H1 (cell line): ENCODE measurements around the gene ARHGEF4. TPM values are rescaled to one million over a fixed set of nuclear protein-coding genes. Genes with fewer than 3 reads are reported as not detected.

ENCODE experiments used
- CTCF ChIA-PET: fragments of 300-600 bp; sonication (Branson Sonifier 250); formaldehyde crosslinking; loops from one replicate; lab custom pipeline; 2021; ENCODE audit not compliant: partially characterized antibody; lab: Charles Lee
- POLR2A ChIA-PET: fragments of 300-600 bp; sonication (Branson Sonifier 250); formaldehyde crosslinking; loops from one replicate; lab custom pipeline; 2021; ENCODE audit warnings: inconsistent platforms; ENCODE audit not compliant: partially characterized antibody; lab: Charles Lee
- DNase-seq, 2 experiments: peaks; one replicate each; pipeline versions ENCODE4 v3.0.0 to v3.0.0-alpha.2; 2010 to 2022; ENCODE audit warnings: low spot score in 2 of 2, low read depth in 1 of 2, mixed read lengths in 1 of 2
- FAIRE-seq: peaks from 2 replicates; lab custom pipeline; 2011; peaks lifted over from hg19 to GRCh38; lab: Jason Lieb, UNC
- H2AFZ ChIP-seq: 2 replicates; pipeline ENCODE4 v1.8.1; 2012; ENCODE audit warnings: low read length, inconsistent platforms
- H2AK5ac ChIP-seq: 2 replicates; pipeline ENCODE4 v1.6.1; 2013; ENCODE audit warnings: low read depth, low read length
- H2BK120ac ChIP-seq: replicated peaks from 2 replicates; pipeline ENCODE3; 2013; ENCODE audit warnings: low read depth, low read length, inconsistent platforms
- H2BK12ac ChIP-seq: 2 replicates; pipeline ENCODE4 v1.6.1; 2013; ENCODE audit warnings: low read depth, low read length
- H2BK15ac ChIP-seq: 2 replicates; pipeline ENCODE4 v1.6.1; 2013; ENCODE audit warnings: low read length
- H2BK20ac ChIP-seq: 2 replicates; pipeline ENCODE4 v1.6.1; 2013; ENCODE audit warnings: low read length
- H2BK5ac ChIP-seq: 2 replicates; pipeline ENCODE4 v1.6.1; 2013; ENCODE audit warnings: low read depth, low read length
- H3K14ac ChIP-seq: 2 replicates; pipeline ENCODE4 v1.6.1; 2013; ENCODE audit warnings: inconsistent platforms; ENCODE audit not compliant: insufficient read length
- H3K18ac ChIP-seq: 2 replicates; pipeline ENCODE4 v1.6.1; 2013; ENCODE audit warnings: low read length; ENCODE audit errors: extremely low read depth
- H3K23ac ChIP-seq: 2 replicates; pipeline ENCODE4 v1.6.1; 2013; ENCODE audit warnings: inconsistent platforms; ENCODE audit not compliant: insufficient read length
- H3K23me2 ChIP-seq: 2 replicates; pipeline ENCODE4 v1.6.1; 2013; ENCODE audit warnings: low read depth, low read length
- H3K27ac ChIP-seq: 2 replicates; pipeline ENCODE4 v1.6.1; 2011; ENCODE audit warnings: low read depth, low read length, inconsistent platforms
- H3K27me3 ChIP-seq, 4 experiments: replicated peaks in 1 of 4; 1 replicate in 1 of 4; 2 replicates in 3 of 4; pipeline versions ENCODE4 v1.6.1 to v1.8.1; 2011 to 2013; ENCODE audit warnings: low read length in 3 of 4, mild to moderate bottlenecking in 3 of 4, inconsistent platforms in 2 of 4, mixed read lengths in 2 of 4, moderate library complexity in 1 of 4; ENCODE audit not compliant: control insufficient read depth in 3 of 4, insufficient read depth in 3 of 4; ENCODE audit errors: extremely low read depth in 1 of 4
- H3K36me3 ChIP-seq, 4 experiments: 2 replicates each; pipeline versions ENCODE4 v1.6.1 to v1.8.1; 2011 to 2013; ENCODE audit warnings: mild to moderate bottlenecking in 4 of 4, low read length in 3 of 4, moderate library complexity in 2 of 4, control low read depth in 1 of 4, inconsistent platforms in 1 of 4; ENCODE audit not compliant: insufficient read depth in 4 of 4, control insufficient read depth in 2 of 4
- H3K4ac ChIP-seq: replicated peaks from 2 replicates; pipeline ENCODE3; 2013; ENCODE audit warnings: low read length, low read depth, mixed read lengths, inconsistent platforms; ENCODE audit not compliant: insufficient read length
- H3K4me1 ChIP-seq, 4 experiments: replicated peaks in 1 of 4; 1 replicate in 1 of 4; 2 replicates in 3 of 4; pipeline versions ENCODE4 v1.6.1 to v1.8.1; 2011 to 2013; ENCODE audit warnings: low read length in 3 of 4, inconsistent platforms in 2 of 4, mixed read lengths in 1 of 4; ENCODE audit not compliant: insufficient read depth in 4 of 4, control insufficient read depth in 3 of 4
- H3K4me2 ChIP-seq, 2 experiments: 2 replicates each; pipeline versions ENCODE4 v1.6.1 to v1.8.1; 2011 to 2013; ENCODE audit warnings: low read depth in 2 of 2, low read length in 2 of 2, control low read depth in 1 of 2, inconsistent platforms in 1 of 2, mild to moderate bottlenecking in 1 of 2; ENCODE audit not compliant: insufficient read depth in 1 of 2
- H3K4me3 ChIP-seq, 4 experiments: fragments of 200-600, 300-600 bp in 1 of 4; sonication (generic), shearing (Covaris generic), sonication (Bioruptor Twin) in 1 of 4; 2 replicates each; pipeline versions ENCODE4 v1.5.1 to v1.8.1; 2011 to 2016; ENCODE audit warnings: low read length in 4 of 4, low read depth in 3 of 4, control low read depth in 2 of 4, inconsistent platforms in 2 of 4, mild to moderate bottlenecking in 2 of 4, mixed read lengths in 1 of 4, moderate library complexity in 1 of 4; ENCODE audit not compliant: insufficient read depth in 2 of 4; ENCODE audit errors: extremely low read depth in 1 of 4
- H3K56ac ChIP-seq: replicated peaks from 2 replicates; pipeline ENCODE3; 2013; ENCODE audit warnings: low read depth, mild to moderate bottlenecking, mixed read lengths, low read length, inconsistent platforms; ENCODE audit not compliant: insufficient read length
- H3K79me1 ChIP-seq: 2 replicates; pipeline ENCODE4 v1.6.1; 2013; ENCODE audit warnings: low read depth, low read length, control low read depth
- H3K79me2 ChIP-seq, 2 experiments: 2 replicates each; pipeline versions ENCODE4 v1.6.1 to v1.8.1; 2012 to 2013; ENCODE audit warnings: low read length in 2 of 2, mild to moderate bottlenecking in 2 of 2, inconsistent platforms in 1 of 2; ENCODE audit not compliant: insufficient read depth in 2 of 2, control insufficient read depth in 1 of 2
- H3K9ac ChIP-seq, 4 experiments: replicated peaks in 1 of 4; 1 replicate in 1 of 4; 2 replicates in 3 of 4; pipeline versions ENCODE4 v1.6.1 to v1.8.1; 2011 to 2013; ENCODE audit warnings: low read depth in 3 of 4, low read length in 3 of 4, control low read depth in 2 of 4, mild to moderate bottlenecking in 2 of 4, moderate library complexity in 2 of 4, inconsistent platforms in 1 of 4; ENCODE audit errors: extremely low read depth in 1 of 4
- H3K9me3 ChIP-seq, 2 experiments: 2 replicates each; pipeline versions ENCODE4 v1.6.1 to v1.8.1; 2012 to 2013; ENCODE audit warnings: mild to moderate bottlenecking in 2 of 2, moderate library complexity in 2 of 2, control low read depth in 1 of 2, inconsistent platforms in 1 of 2, low read depth in 1 of 2, low read length in 1 of 2, mixed read lengths in 1 of 2; ENCODE audit not compliant: insufficient read depth in 2 of 2
- H4K20me1 ChIP-seq, 2 experiments: replicated peaks in 1 of 2; 2 replicates each; pipeline versions ENCODE3 to v1.8.1; 2011 to 2013; ENCODE audit warnings: inconsistent platforms in 2 of 2, low read length in 2 of 2, mild to moderate bottlenecking in 1 of 2; ENCODE audit not compliant: insufficient read depth in 2 of 2, control insufficient read depth in 1 of 2
- H4K5ac ChIP-seq: 2 replicates; pipeline ENCODE4 v1.6.1; 2013; ENCODE audit warnings: low read length, low read depth, mixed read lengths, inconsistent platforms; ENCODE audit not compliant: insufficient read length
- H4K8ac ChIP-seq: 2 replicates; pipeline ENCODE4 v1.8.0; 2013; ENCODE audit warnings: mild to moderate bottlenecking, moderate library complexity, low read length, inconsistent platforms; ENCODE audit not compliant: insufficient read depth; ENCODE audit errors: extremely low read depth
- H4K91ac ChIP-seq: replicated peaks from 2 replicates; pipeline ENCODE3; 2013; ENCODE audit warnings: low read length, mixed read lengths, inconsistent platforms; ENCODE audit not compliant: insufficient read length
- ASH2L ChIP-seq: fragments of 200-600, 300-600 bp; sonication (generic); IDR thresholded peaks from one replicate; pipeline ENCODE4 v1.7.1; 2017; ENCODE audit warnings: low read length
- BRCA1 ChIP-seq: IDR thresholded peaks from 2 replicates; pipeline ENCODE4 v1.6.1; 2012; ENCODE audit warnings: low read depth, low read length, improper control_type of control experiment
- E2F6 ChIP-seq: IDR thresholded peaks from 2 replicates; pipeline ENCODE4 v1.6.1; 2012; ENCODE audit warnings: inconsistent platforms
- EP300 ChIP-seq, 2 experiments: IDR thresholded peaks; 1 replicate in 1 of 2; 2 replicates in 1 of 2; pipeline ENCODE4 v1.6.1; 2011 to 2012; ENCODE audit warnings: low read depth in 2 of 2, low read length in 2 of 2, mild to moderate bottlenecking in 2 of 2, borderline replicate concordance in 1 of 2, inconsistent platforms in 1 of 2, moderate library complexity in 1 of 2
- KDM4A ChIP-seq: IDR thresholded peaks from one replicate; pipeline ENCODE4 v1.7.1; 2012; ENCODE audit warnings: low read depth, mild to moderate bottlenecking, moderate library complexity, low read length, inconsistent platforms; ENCODE audit not compliant: severe bottlenecking
- RNF2 ChIP-seq: fragments of 200-900, 300-1000 bp; sonication (generic); IDR thresholded peaks from 2 replicates; pipeline ENCODE4 v1.7.1; 2016; ENCODE audit warnings: borderline replicate concordance, low read depth, mild to moderate bottlenecking, antibody characterized with exemption, low read length; ENCODE audit not compliant: poor library complexity, severe bottlenecking; ENCODE audit errors: missing control alignments
- SP4 ChIP-seq: IDR thresholded peaks from 2 replicates; pipeline ENCODE4 v1.6.1; 2012; ENCODE audit warnings: low read length, inconsistent platforms
- TAF1 ChIP-seq: IDR thresholded peaks from 2 replicates; pipeline ENCODE4 v1.6.1; 2011; ENCODE audit warnings: mild to moderate bottlenecking, low read depth, low read length
- TAF7 ChIP-seq: optimal IDR thresholded peaks from 2 replicates; pipeline ENCODE3; 2011; ENCODE audit warnings: low read depth, mild to moderate bottlenecking, inconsistent platforms, low read length, moderate library complexity, borderline replicate concordance
- TEAD4 ChIP-seq: IDR thresholded peaks from 2 replicates; pipeline ENCODE4 v1.6.1; 2012; ENCODE audit warnings: low read depth, low read length, inconsistent platforms, mixed read lengths
- YY1 ChIP-seq: IDR thresholded peaks from 2 replicates; pipeline ENCODE4 v1.6.1; 2011; ENCODE audit warnings: low read depth, mild to moderate bottlenecking, low read length
- WGBS, 2 experiments: shearing (Covaris generic) in 1 of 2; methylation state at CpG; one replicate each; pipeline versions ENCODE4 v1.1.6 to v1.1.7; 2013 to 2015; ENCODE audit warnings: low lambda C conversion rate in 2 of 2, mixed read lengths in 2 of 2, inconsistent platforms in 1 of 2, low coverage in 1 of 2, missing lambda C conversion rate in 1 of 2; ENCODE audit not compliant: insufficient replicate concordance in 2 of 2, insufficient coverage in 1 of 2, insufficient read length in 1 of 2; ENCODE audit errors: extremely low coverage in 1 of 2, missing lambda C conversion rate in 1 of 2; 5-methylcytosine and 5-hydroxymethylcytosine counted together
- polyA plus RNA-seq, 7 experiments: library from polyadenylated mRNA; depleted of rRNA in 3 of 7; stranded (reverse) in 5 of 7; unstranded in 2 of 7; fragments of >200 nt in 5 of 7; fragments of 200-250 nt in 2 of 7; gene quantifications; 1 replicate in 5 of 7; 2 replicates in 1 of 7; 4 replicates in 1 of 7; pipeline versions ENCODE4 v1.2.1 to v1.2.3, GENCODE V29; 2011 to 2013; ENCODE audit warnings: missing spikeins in 2 of 7, mixed read lengths in 2 of 7
- total RNA-seq: library from RNA; stranded (reverse); fragmentation: NEBNext Ultra II Directional; extraction: Animal tissue kit (Norgen Biotek cat#: 25700); gene quantifications from 2 replicates; pipeline ENCODE4 v1.2.1, GENCODE V29; 2021

Gene ARHGEF4
- total and polyA plus RNA-seq, 2 of the 8 experiments (the other 6 are each of a cell fraction or from before 2014, with no cell fraction given), result 10.6 to 14.6 TPM

- peak overlapping the region; percentile 74; the same call in 1 of the 2 replicates for H4K8ac ChIP-seq
- H3K18ac ChIP-seq, result no peak overlapping the region
- no peak overlapping the region for H4K5ac ChIP-seq
- peak overlapping the region; percentile 52 for H4K91ac ChIP-seq
- H3K9ac ChIP-seq, result no peak overlapping the region
- peak overlapping the region; percentile 86; the same call in 1 of the 2 replicates for H2AK5ac ChIP-seq
- peak overlapping the region; percentile 80 for H3K56ac ChIP-seq
- H3K4me3 ChIP-seq, result no peak overlapping the region
- CTCF ChIA-PET, result interaction anchor here (0.7 to 1.6 kb wide), 3 partner anchors 9 to 21 kb away, joined by 3 to 7 read pairs (median 3); no protein-coding TSS in a partner anchor
- no peak overlapping the region for H3K4me2 ChIP-seq
- peak overlapping the region; percentile 69 for H3K14ac ChIP-seq
- H3K36me3 ChIP-seq, result no peaks in the 10 kb centered on the region
- H3K4ac ChIP-seq, result peak overlapping the region; percentile 57
- H2BK12ac ChIP-seq, result peak overlapping the region; percentile 29; the same call in 1 of the 2 replicates
- DNase-seq, result no peak
- H2BK120ac ChIP-seq, result no peak overlapping the region
- no peaks in the 10 kb centered on the region for H3K4me1 ChIP-seq
- H3K79me2 ChIP-seq, result no peaks in the 10 kb centered on the region
- WGBS, 2 experiments, result 93 to 100% methylated on average over 1 to 15 of the region's 15 CpGs
- peaks cover 0 to 5% of the 10 kb centered on the region in 2 experiments for H4K20me1 ChIP-seq
- H3K27me3 ChIP-seq, result no peaks in the 10 kb centered on the region
- H2BK15ac ChIP-seq, result no peak overlapping the region
- no peak overlapping the region for H2AFZ ChIP-seq
- POLR2A ChIA-PET, result no interaction called here
- H3K79me1 ChIP-seq, result no peaks in the 10 kb centered on the region
- no peak overlapping the region; the same call in 1 of the 2 replicates for H2BK20ac ChIP-seq
- H3K27ac ChIP-seq, result no peak overlapping the region
- peak overlapping the region; percentile 17 for H3K23ac ChIP-seq
- no peak for FAIRE-seq
- H3K9me3 ChIP-seq, result peaks cover 0 to 3% of the 10 kb centered on the region in 2 experiments; a peak in 1 of 4 replicates
- H2BK5ac ChIP-seq, result peak overlapping the region; percentile 54; the same call in 1 of the 2 replicates
- H3K23me2 ChIP-seq, result peaks cover 5% of the 10 kb centered on the region
- TF ChIP-seq TEAD4 (no peak), SP4 (no peak), RNF2 (no peak), TAF7 (no peak), EP300 (IDR thresholded peaks at IDR 0.05; ENCODE audit: borderline replicate concordance in 1 of 2, low read depth in 2 of 2, low read length in 2 of 2) (no peak), TAF1 (no peak), YY1 (no peak), ASH2L (no peak), BRCA1 (no peak), KDM4A (no peak), E2F6 (no peak)
These were observed 149.3 kb downstream of the ARHGEF4 start for GRCh38 chr2:130985831-130986649.
